CD4-positive, alpha-beta T cell treated with Interleukin-15 for 4 hours (primary cell): Measurements from ENCODE around the gene PRSS38.
A peak's percentile ranks its signal among the peaks of the same experiment; 100 is the strongest.
"Not testable (repeated sequence)": the region's sequence is repeated elsewhere in the genome, so short reads cannot be mapped to it uniquely, and the experiment has no call there.

Experiments used
- DNase-seq: peaks from one replicate; pipeline ENCODE4 v3.0.0-alpha.2; 2020; ENCODE audit warnings: low spot score

The PRSS38 gene

GRCh38 chr1:227844320-227845146 is 29.1 kb downstream of the PRSS38 start:
- DNase-seq = no peak

- DNase-seq = no peak
Observed at GRCh38 chr1:227845147-227845458, 29.6 kb downstream of the PRSS38 start.

GRCh38 chr1:227845519-227845918 is 30.0 kb downstream of the PRSS38 start:
- no peak for DNase-seq

- no peak for DNase-seq
Observed at GRCh38 chr1:227846265-227846858, 30.9 kb downstream of the PRSS38 start.

GRCh38 chr1:227847046-227847445 is 31.6 kb downstream of the PRSS38 start:
- DNase-seq = not testable (repeated sequence)

GRCh38 chr1:227848430-227848932 is 33.0 kb downstream of the PRSS38 start:
- DNase-seq = no peak

- no peak for DNase-seq
Observed at GRCh38 chr1:227849251-227849650, 33.8 kb downstream of the PRSS38 start.

GRCh38 chr1:227854189-227854588 is 38.7 kb downstream of the PRSS38 start:
- no peak for DNase-seq

- no peak for DNase-seq
Observed at GRCh38 chr1:227855687-227856086, 40.2 kb downstream of the PRSS38 start.

- no peak for DNase-seq
Observed at GRCh38 chr1:227856147-227856858, 40.8 kb downstream of the PRSS38 start.

GRCh38 chr1:227864882-227865281 is 49.4 kb downstream of the PRSS38 start:
- DNase-seq = no peak

GRCh38 chr1:227869279-227869842 is 53.9 kb downstream of the PRSS38 start:
- DNase-seq = no peak

- peak; percentile 16 for DNase-seq
Observed at GRCh38 chr1:227869851-227870305, 54.4 kb downstream of the PRSS38 start.

GRCh38 chr1:227870366-227870765 is 54.9 kb downstream of the PRSS38 start:
- no peak for DNase-seq

GRCh38 chr1:227871892-227872291 is 56.4 kb downstream of the PRSS38 start:
- DNase-seq = not testable (repeated sequence)

GRCh38 chr1:227877810-227878209 is 62.3 kb downstream of the PRSS38 start:
- DNase-seq = not testable (repeated sequence)

GRCh38 chr1:227880342-227880924 is 65.0 kb downstream of the PRSS38 start:
- no peak for DNase-seq

GRCh38 chr1:227883073-227883520 is 67.6 kb downstream of the PRSS38 start:
- DNase-seq = no peak

- DNase-seq = no peak
Observed at GRCh38 chr1:227883641-227884301, 68.3 kb downstream of the PRSS38 start.

- no peak for DNase-seq
Observed at GRCh38 chr1:227884370-227885134, 69.1 kb downstream of the PRSS38 start.
